Neural cell (in vitro differentiated cells): ENCODE results near the gene ETFA. TPM values are rescaled to one million over a fixed set of nuclear protein-coding genes. Genes with fewer than 3 reads are reported as not detected.

Experiments used
- H2AFZ ChIP-seq: fragments of 200-600, 300-800 bp; sonication (generic), shearing (Covaris generic); 2 replicates; pipeline ENCODE4 v1.6.0; 2014; ENCODE audit warnings: low read depth, mild to moderate bottlenecking, antibody characterized with exemption, low read length, moderate library complexity
- H3F3A ChIP-seq: fragments of 200-600 bp; shearing (Covaris generic); 2 replicates; pipeline ENCODE4 v1.6.1; 2016; ENCODE audit warnings: mild to moderate bottlenecking, moderate library complexity, mixed read lengths, antibody characterized with exemption, low read length; ENCODE audit not compliant: insufficient read depth, poor library complexity, severe bottlenecking
- H3K27ac ChIP-seq: fragments of 200-600, 300-800 bp; sonication (generic), shearing (Covaris generic); 2 replicates; pipeline ENCODE4 v1.5.1; 2014; ENCODE audit warnings: mild to moderate bottlenecking, low read length, moderate library complexity
- H3K27me3 ChIP-seq: fragments of 300-800, 200-600 bp; sonication (generic), shearing (Covaris generic); 2 replicates; pipeline ENCODE4 v1.6.0; 2014; ENCODE audit warnings: mild to moderate bottlenecking, low read depth, low read length, moderate library complexity; ENCODE audit not compliant: insufficient read depth
- H3K36me3 ChIP-seq: fragments of 300-800, 200-600 bp; sonication (generic), shearing (Covaris generic); 2 replicates; pipeline ENCODE4 v1.5.1; 2014; ENCODE audit warnings: mild to moderate bottlenecking, antibody characterized with exemption, low read length, moderate library complexity; ENCODE audit not compliant: insufficient read depth
- H3K4me2 ChIP-seq: fragments of 300-800, 200-600 bp; sonication (generic), shearing (Covaris generic); 2 replicates; pipeline ENCODE4 v1.6.0; 2014; ENCODE audit warnings: mild to moderate bottlenecking, low read length
- H3K4me3 ChIP-seq: fragments of 300-800, 200-600 bp; sonication (generic), shearing (Covaris generic); 2 replicates; pipeline ENCODE4 v1.5.1; 2014; ENCODE audit warnings: mild to moderate bottlenecking, low read length, moderate library complexity
- H3K79me2 ChIP-seq: fragments of 200-600 bp; shearing (Covaris generic); replicated peaks from 2 replicates; pipeline ENCODE4 v1.6.0; 2014; ENCODE audit warnings: mild to moderate bottlenecking, low read length, moderate library complexity; ENCODE audit not compliant: insufficient read depth
- H3K9ac ChIP-seq: fragments of 300-800, 200-600 bp; sonication (generic), shearing (Covaris generic); 2 replicates; pipeline ENCODE4 v1.6.1; 2016; ENCODE audit warnings: mild to moderate bottlenecking, low read length, mixed read lengths
- H3K9me2 ChIP-seq: fragments of 200-600 bp; shearing (Covaris generic); 2 replicates; pipeline ENCODE4 v1.6.1; 2016; ENCODE audit warnings: mild to moderate bottlenecking, low read length, mixed read lengths; ENCODE audit not compliant: insufficient read depth
- H3K9me3 ChIP-seq: fragments of 200-600, 300-800 bp; sonication (generic), shearing (Covaris generic); 2 replicates; pipeline ENCODE4 v1.6.1; 2016; ENCODE audit warnings: mild to moderate bottlenecking, mixed run types, low read length, moderate library complexity, mixed read lengths
- H4K20me1 ChIP-seq: fragments of 200-600 bp; shearing (Covaris generic); 2 replicates; pipeline ENCODE4 v1.6.1; 2016; ENCODE audit warnings: mild to moderate bottlenecking, mixed run types; ENCODE audit not compliant: insufficient read depth
- CTCF ChIP-seq: fragments of 450-650 bp; IDR thresholded peaks from 2 replicates; pipeline ENCODE4 v1.5.1; 2014; ENCODE audit warnings: antibody characterized with exemption, mild to moderate bottlenecking, moderate library complexity; ENCODE audit not compliant: poor library complexity, severe bottlenecking
- EP300 ChIP-seq: fragments of 450-650 bp; conservative IDR thresholded peaks from 2 replicates; pipeline ENCODE4 v1.6.1; 2014; ENCODE audit warnings: antibody characterized with exemption, mild to moderate bottlenecking, moderate library complexity; ENCODE audit not compliant: poor library complexity, severe bottlenecking
- EZH2 ChIP-seq: fragments of 200-600, 300-800 bp; shearing (Covaris generic), sonication (generic); IDR thresholded peaks from 2 replicates; pipeline ENCODE4 v1.6.1; 2014; ENCODE audit warnings: antibody characterized with exemption, low read length, borderline replicate concordance, mild to moderate bottlenecking; ENCODE audit not compliant: insufficient read depth, poor library complexity, severe bottlenecking
- MXI1 ChIP-seq: fragments of 450-650 bp; conservative IDR thresholded peaks from 2 replicates; pipeline ENCODE4 v1.6.1; 2014; ENCODE audit warnings: antibody characterized with exemption, mild to moderate bottlenecking; ENCODE audit not compliant: poor library complexity, severe bottlenecking
- POLR2AphosphoS5 ChIP-seq: IDR thresholded peaks from 2 replicates; pipeline ENCODE4 v1.6.1; 2012
- RAD21 ChIP-seq: fragments of 450-650 bp; conservative IDR thresholded peaks from 2 replicates; pipeline ENCODE4 v1.6.1; 2014; ENCODE audit warnings: antibody characterized with exemption, mild to moderate bottlenecking, moderate library complexity
- REST ChIP-seq: IDR thresholded peaks from 2 replicates; pipeline ENCODE4 v1.6.1; 2012; ENCODE audit warnings: borderline replicate concordance
- SMC3 ChIP-seq: fragments of 450-650 bp; conservative IDR thresholded peaks from 2 replicates; pipeline ENCODE4 v1.6.1; 2014; ENCODE audit warnings: antibody characterized with exemption, mild to moderate bottlenecking, moderate library complexity; ENCODE audit not compliant: poor library complexity
- TAF1 ChIP-seq: IDR thresholded peaks from 2 replicates; pipeline ENCODE4 v1.6.1; 2012; ENCODE audit warnings: low read depth
- polyA plus RNA-seq: library from polyadenylated mRNA; depleted of rRNA; stranded (reverse); fragments of >200 nt; gene quantifications from 2 replicates; pipeline ENCODE4 v1.2.3, GENCODE V29; 2014

ETFA gene
- polyA plus RNA-seq, 1 donor from 2014 or later, result 145 TPM

- TF ChIP-seq MXI1, result no peak
- no peak for TF ChIP-seq EZH2
- no peak for TF ChIP-seq SMC3
- no peak for TF ChIP-seq POLR2AphosphoS5
- no peak for TF ChIP-seq RAD21
- TF ChIP-seq CTCF, result no peak
- TF ChIP-seq EP300, result no peak
- no peak for TF ChIP-seq REST
- no peak for TF ChIP-seq TAF1
- H3K4me2 ChIP-seq, result no peak overlapping the region
These were observed 50.9 kb downstream of the ETFA start for GRCh38 chr15:76260246-76260938.

DNA sequence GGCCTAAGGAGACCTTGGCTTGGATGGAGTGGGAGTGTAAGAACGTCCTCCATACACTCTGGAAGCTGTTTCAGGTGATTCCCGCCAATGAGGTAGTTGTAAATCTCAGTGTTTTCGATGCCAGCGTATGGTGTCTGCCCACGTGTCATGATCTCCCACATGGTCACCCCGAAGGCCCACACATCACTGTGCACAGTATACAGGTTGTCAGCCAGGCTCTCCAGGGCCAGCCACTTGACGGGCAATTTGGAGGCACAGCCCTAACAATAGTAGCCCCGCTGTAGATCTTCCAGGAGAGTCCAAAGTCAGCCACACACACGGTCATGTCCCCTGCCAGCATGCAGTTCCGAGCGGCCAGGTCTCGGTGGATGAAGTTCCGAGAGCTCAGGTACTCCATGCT lies 51.9 kb downstream of the ETFA start:
- Histone ChIP-seq H3K36me3 (no peaks in the 10 kb centered on the region), H3K9ac (no peak overlapping the region), H3F3A (no peaks in the 10 kb centered on the region), H4K20me1 (no peaks in the 10 kb centered on the region), H3K4me3 (no peak overlapping the region), H3K27me3 (no peaks in the 10 kb centered on the region), H3K4me2 (no peak overlapping the region), H3K9me2 (no peaks in the 10 kb centered on the region), H2AFZ (no peak overlapping the region), H3K9me3 (no peaks in the 10 kb centered on the region), H3K27ac (no peak overlapping the region), H3K79me2 (no peaks in the 10 kb centered on the region)
- no peak for TF ChIP-seq CTCF
- TF ChIP-seq EP300, result no peak
- no peak for TF ChIP-seq TAF1
- TF ChIP-seq RAD21, result no peak
- TF ChIP-seq MXI1, result no peak
- no peak for TF ChIP-seq SMC3
- TF ChIP-seq POLR2AphosphoS5, result no peak
- no peak for TF ChIP-seq EZH2
- TF ChIP-seq REST, result no peak

More at GRCh38 chr15:76260246-76260938, 50.9 kb downstream of the ETFA start:
- no peak overlapping the region for H3K4me3 ChIP-seq
- H3K36me3 ChIP-seq, result no peaks in the 10 kb centered on the region
- no peaks in the 10 kb centered on the region for H3K79me2 ChIP-seq
- H2AFZ ChIP-seq, result no peak overlapping the region
- H3K27me3 ChIP-seq, result no peaks in the 10 kb centered on the region
- H3F3A ChIP-seq, result no peaks in the 10 kb centered on the region
- H3K9ac ChIP-seq, result no peak overlapping the region
- no peaks in the 10 kb centered on the region for H3K9me2 ChIP-seq
- no peaks in the 10 kb centered on the region for H3K9me3 ChIP-seq
- H3K27ac ChIP-seq, result no peak overlapping the region
- H4K20me1 ChIP-seq, result no peaks in the 10 kb centered on the region
